ENCODE measurements around the gene SPATA31C1. TPM values are rescaled to one million over a fixed set of nuclear protein-coding genes. Genes with fewer than 3 reads are reported as not detected.

SPATA31C1 gene
- total RNA-seq, 2 experiments from 2014 or later, result not detected

DNA sequence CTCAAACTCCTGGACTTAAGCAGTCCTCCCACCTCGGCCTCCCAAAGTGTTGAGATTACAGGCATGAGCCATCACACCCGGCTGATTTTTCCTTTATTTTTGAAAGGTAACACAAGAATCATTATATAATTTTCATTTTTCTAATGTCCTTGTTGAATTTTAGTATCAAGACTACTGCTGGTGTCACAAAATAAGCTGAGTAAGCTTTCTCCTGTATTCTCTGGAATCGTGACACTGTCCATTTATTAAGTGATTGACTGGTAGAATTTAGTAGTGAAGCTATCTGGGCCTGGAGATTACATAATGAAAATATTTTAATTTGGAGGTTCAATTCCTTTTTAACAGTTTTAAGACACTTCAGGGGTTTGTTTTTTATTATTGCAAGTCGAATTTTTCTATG, 47.1 kb downstream of the SPATA31C1 start:
- no peaks in the 10 kb centered on the region for H3K9me3 ChIP-seq (ENCODE audit: low read length)
- H3K79me2 ChIP-seq (ENCODE audit: insufficient read depth, low read depth, low read length), result no peaks in the 10 kb centered on the region
- no peak overlapping the region for H2AFZ ChIP-seq (ENCODE audit: low read length)
- no peak overlapping the region for H3K4me2 ChIP-seq (ENCODE audit: low read length)
- no peak overlapping the region for H3K4me3 ChIP-seq (ENCODE audit: low read depth, low read length, poor library complexity, severe bottlenecking)
- DNase-seq (ENCODE audit: low spot score), result no peak
- intact Hi-C loops (cut with micrococcal nuclease; ENCODE audit: unreplicated experiment), result no loop called here
- no TSS peak for BruUV-seq (replicated peaks)
- no peaks in the 10 kb centered on the region for H3K4me1 ChIP-seq (ENCODE audit: insufficient read depth, low read length, poor library complexity, severe bottlenecking)
- ChIA-PET POLR2A (no interaction called here), CTCF (ENCODE audit: unreplicated experiment) (no interaction called here)
- no peak overlapping the region for H3K27ac ChIP-seq (ENCODE audit: low read depth, low read length, poor library complexity, severe bottlenecking)
- TF ChIP-seq, protein P1, sequence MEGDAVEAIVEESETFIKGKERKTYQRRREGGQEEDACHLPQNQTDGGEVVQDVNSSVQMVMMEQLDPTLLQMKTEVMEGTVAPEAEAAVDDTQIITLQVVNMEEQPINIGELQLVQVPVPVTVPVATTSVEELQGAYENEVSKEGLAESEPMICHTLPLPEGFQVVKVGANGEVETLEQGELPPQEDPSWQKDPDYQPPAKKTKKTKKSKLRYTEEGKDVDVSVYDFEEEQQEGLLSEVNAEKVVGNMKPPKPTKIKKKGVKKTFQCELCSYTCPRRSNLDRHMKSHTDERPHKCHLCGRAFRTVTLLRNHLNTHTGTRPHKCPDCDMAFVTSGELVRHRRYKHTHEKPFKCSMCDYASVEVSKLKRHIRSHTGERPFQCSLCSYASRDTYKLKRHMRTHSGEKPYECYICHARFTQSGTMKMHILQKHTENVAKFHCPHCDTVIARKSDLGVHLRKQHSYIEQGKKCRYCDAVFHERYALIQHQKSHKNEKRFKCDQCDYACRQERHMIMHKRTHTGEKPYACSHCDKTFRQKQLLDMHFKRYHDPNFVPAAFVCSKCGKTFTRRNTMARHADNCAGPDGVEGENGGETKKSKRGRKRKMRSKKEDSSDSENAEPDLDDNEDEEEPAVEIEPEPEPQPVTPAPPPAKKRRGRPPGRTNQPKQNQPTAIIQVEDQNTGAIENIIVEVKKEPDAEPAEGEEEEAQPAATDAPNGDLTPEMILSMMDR (conservative IDR thresholded peaks at IDR 0.05; ENCODE audit: low read length), result no peak
- no peak for TF ChIP-seq EZH2phosphoT487 (IDR thresholded peaks at IDR 0.05; ENCODE audit: borderline replicate concordance, low read depth, low read length)
- no peaks in the 10 kb centered on the region for H3K36me3 ChIP-seq (ENCODE audit: insufficient read depth, low read length)
- no peaks in the 10 kb centered on the region for H4K20me1 ChIP-seq (ENCODE audit: insufficient read depth, low read length)
- no peaks in the 10 kb centered on the region for H3K9me2 ChIP-seq (ENCODE audit: insufficient read depth, low read length)

GRCh38 chr9:87968155-87968554, 50.4 kb downstream of the SPATA31C1 start:
- H3K9me3 ChIP-seq (ENCODE audit: low read length), result no peaks in the 10 kb centered on the region
- H3K4me2 ChIP-seq (ENCODE audit: low read length), result no peak overlapping the region
- TF ChIP-seq, protein P1 (conservative IDR thresholded peaks at IDR 0.05; ENCODE audit: low read length), result no peak
- TF ChIP-seq EZH2phosphoT487 (IDR thresholded peaks at IDR 0.05; ENCODE audit: borderline replicate concordance, low read depth, low read length), result no peak
- DNase-seq (ENCODE audit: low spot score), result no peak
- H4K20me1 ChIP-seq (ENCODE audit: insufficient read depth, low read length), result no peaks in the 10 kb centered on the region
- no peaks in the 10 kb centered on the region for H3K79me2 ChIP-seq (ENCODE audit: insufficient read depth, low read depth, low read length)
- BruUV-seq (replicated peaks), result no TSS peak
- no peak overlapping the region for H2AFZ ChIP-seq (ENCODE audit: low read length)
- H3K4me3 ChIP-seq (ENCODE audit: low read depth, low read length, poor library complexity, severe bottlenecking), result no peak overlapping the region
- no peaks in the 10 kb centered on the region for H3K4me1 ChIP-seq (ENCODE audit: insufficient read depth, low read length, poor library complexity, severe bottlenecking)
- no peaks in the 10 kb centered on the region for H3K9me2 ChIP-seq (ENCODE audit: insufficient read depth, low read length)
- H3K27ac ChIP-seq (ENCODE audit: low read depth, low read length, poor library complexity, severe bottlenecking), result no peak overlapping the region
- H3K36me3 ChIP-seq (ENCODE audit: insufficient read depth, low read length), result no peaks in the 10 kb centered on the region
- intact Hi-C loops (cut with micrococcal nuclease; ENCODE audit: unreplicated experiment), result no loop called here
- ChIA-PET POLR2A (interaction anchor here (0.5 kb wide), 1 partner anchor 343 kb away, joined by 3 read pairs; no protein-coding TSS in a partner anchor), CTCF (ENCODE audit: unreplicated experiment) (no interaction called here)

- no TSS peak for BruUV-seq (replicated peaks)
- H2AFZ ChIP-seq (ENCODE audit: low read length), result no peak overlapping the region
- H3K36me3 ChIP-seq (ENCODE audit: insufficient read depth, low read length), result no peaks in the 10 kb centered on the region
- H3K9me3 ChIP-seq (ENCODE audit: low read length), result no peaks in the 10 kb centered on the region
- H3K9me2 ChIP-seq (ENCODE audit: insufficient read depth, low read length), result no peaks in the 10 kb centered on the region
- no peak overlapping the region for H3K27ac ChIP-seq (ENCODE audit: low read depth, low read length, poor library complexity, severe bottlenecking)
- no peak for TF ChIP-seq EZH2phosphoT487 (IDR thresholded peaks at IDR 0.05; ENCODE audit: borderline replicate concordance, low read depth, low read length)
- TF ChIP-seq, protein P1 (conservative IDR thresholded peaks at IDR 0.05; ENCODE audit: low read length), result no peak
- H3K79me2 ChIP-seq (ENCODE audit: insufficient read depth, low read depth, low read length), result no peaks in the 10 kb centered on the region
- POLR2A ChIA-PET, result no interaction called here
- no peaks in the 10 kb centered on the region for H4K20me1 ChIP-seq (ENCODE audit: insufficient read depth, low read length)
- no peak overlapping the region for H3K4me3 ChIP-seq (ENCODE audit: low read depth, low read length, poor library complexity, severe bottlenecking)
- H3K4me1 ChIP-seq (ENCODE audit: insufficient read depth, low read length, poor library complexity, severe bottlenecking), result no peaks in the 10 kb centered on the region
- CTCF ChIA-PET (ENCODE audit: unreplicated experiment), result no interaction called here
- H3K4me2 ChIP-seq (ENCODE audit: low read length), result no peak overlapping the region
- no peak for DNase-seq (ENCODE audit: low spot score)
- intact Hi-C loops (cut with micrococcal nuclease; ENCODE audit: unreplicated experiment), result loop anchor here (10.0 kb wide), 1 partner anchor 1054 kb away; no protein-coding TSS in a partner anchor
Measured at GRCh38 chr9:87970602-87971001, 52.8 kb downstream of the SPATA31C1 start.
